Spleen (tissue), 11 donors: ENCODE data around the gene MYO16. TPM values are rescaled to one million over a fixed set of nuclear protein-coding genes. Genes with fewer than 3 reads are reported as not detected.

ENCODE experiments used
- DNase-seq: peaks from one replicate; pipeline ENCODE4 v3.0.0-alpha.2; 2020
- H3K27ac ChIP-seq, 8 donors: fragments of 200-600 bp; sonication (generic) in 7 of 8; 1 replicate in 4 of 8; 2 replicates in 4 of 8; pipeline versions ENCODE4 v1.5.0 to v1.8.0; 2016 to 2021; ENCODE audit warnings: inconsistent platforms in 4 of 8, mild to moderate bottlenecking in 4 of 8, moderate library complexity in 1 of 8
- H3K27me3 ChIP-seq, 7 donors: fragments of 200-600 bp; sonication (generic) in 6 of 7; replicated peaks in 1 of 7; 1 replicate in 4 of 7; 2 replicates in 3 of 7; pipeline versions ENCODE4 v1.5.0 to v1.8.0; 2016 to 2021; ENCODE audit warnings: inconsistent platforms in 3 of 7, mild to moderate bottlenecking in 1 of 7
- H3K36me3 ChIP-seq, 6 donors: fragments of 200-600 bp; sonication (generic) in 5 of 6; 1 replicate in 4 of 6; 2 replicates in 2 of 6; pipeline versions ENCODE4 v1.5.0 to v1.8.0; 2016 to 2021; ENCODE audit warnings: inconsistent platforms in 2 of 6
- H3K4me1 ChIP-seq, 6 donors: fragments of 200-600 bp; sonication (generic) in 5 of 6; 1 replicate in 3 of 6; 2 replicates in 3 of 6; pipeline versions ENCODE4 v1.5.0 to v1.8.0; 2016 to 2021; ENCODE audit warnings: inconsistent platforms in 3 of 6
- H3K4me3 ChIP-seq, 8 donors: fragments of 200-600 bp; sonication (generic) in 7 of 8; 1 replicate in 4 of 8; 2 replicates in 4 of 8; pipeline versions ENCODE4 v1.5.0 to v1.8.0; 2016 to 2021; ENCODE audit warnings: inconsistent platforms in 4 of 8, mild to moderate bottlenecking in 4 of 8, moderate library complexity in 2 of 8
- H3K9me3 ChIP-seq, 8 donors: fragments of 200-600 bp; sonication (generic) in 7 of 8; 1 replicate in 4 of 8; 2 replicates in 4 of 8; pipeline versions ENCODE4 v1.5.0 to v1.8.0; 2016 to 2021; ENCODE audit warnings: inconsistent platforms in 4 of 8
- POLR2A ChIP-seq, 3 donors: fragments of 450-650 bp; IDR thresholded peaks; one replicate each; pipeline ENCODE4 v1.5.1; 2017; ENCODE audit warnings: antibody characterized with exemption in 3 of 3, mild to moderate bottlenecking in 1 of 3
- POLR2AphosphoS5 ChIP-seq, 3 donors: sonication (generic); formaldehyde crosslinking; IDR thresholded peaks; one replicate each; pipeline ENCODE4 v1.5.1; 2017; ENCODE audit warnings: antibody characterized with exemption in 3 of 3
- WGBS, 5 donors: extraction: QIAGEN DNeasy Blood & Tissue Kit in 3 of 5; methylation state at CpG; one replicate each; pipeline versions ENCODE4 v1.1.5 to v1.1.7; 2013 to 2018; 5-methylcytosine and 5-hydroxymethylcytosine counted together
- intact Hi-C: fragments of 100-400 bp; cut with DNase I; formaldehyde crosslinking; loops from one replicate; pipeline ENCODE4 v1.15.0; 2023; ENCODE audit warnings: low total_unique reads
- polyA plus RNA-seq, 3 donors: library from polyadenylated mRNA; stranded (reverse); fragments of 200-250 nt; gene quantifications; one replicate each; pipeline ENCODE4 v1.2.1, GENCODE V29; 2013
- total RNA-seq, 7 donors: library from RNA; depleted of rRNA in 3 of 7; stranded (reverse); fragments of >200 nt in 3 of 7; fragmentation: NEBNext Ultra II Directional in 4 of 7; extraction: Animal tissue kit (Norgen Biotek cat#: 25700) in 4 of 7; gene quantifications; one replicate each; pipeline versions ENCODE4 v1.1.0 to v1.2.1, GENCODE V29; 2016 to 2021
- TF ChIP-seq, protein P1 (sequence below), 11 experiments: fragments of 200-600 bp in 7 of 11; fragments of 450-650 bp in 4 of 11; sonication (generic) in 4 of 11; IDR thresholded peaks in 8 of 11; conservative IDR thresholded peaks in 3 of 11; 1 replicate in 7 of 11; 2 replicates in 4 of 11; pipeline versions ENCODE4 v1.4.0 to v1.8.0; 2016 to 2021; ENCODE audit warnings: antibody characterized with exemption in 11 of 11, inconsistent platforms in 4 of 11, mild to moderate bottlenecking in 1 of 11
- donor health status: healthy with polysubstance abuse.
- donor health status: DM: no; HTN: no; CAD: no; lungs with moderate emphysema.
- donor health status: DM: no; HTN: no; CAD: no.
- donor health status: Bipolar disorder and iron deficiency.
- donor health status: healthy.
- donor health status: DM: no; HTN: no; CAD: no.
- donor health status: DM: yes; HTN: yes; CAD: no.

The MYO16 gene
- total and polyA plus RNA-seq, 10 donors: 0.03 to 0.51 (median 0.26) TPM; not detected in 1

DNA sequence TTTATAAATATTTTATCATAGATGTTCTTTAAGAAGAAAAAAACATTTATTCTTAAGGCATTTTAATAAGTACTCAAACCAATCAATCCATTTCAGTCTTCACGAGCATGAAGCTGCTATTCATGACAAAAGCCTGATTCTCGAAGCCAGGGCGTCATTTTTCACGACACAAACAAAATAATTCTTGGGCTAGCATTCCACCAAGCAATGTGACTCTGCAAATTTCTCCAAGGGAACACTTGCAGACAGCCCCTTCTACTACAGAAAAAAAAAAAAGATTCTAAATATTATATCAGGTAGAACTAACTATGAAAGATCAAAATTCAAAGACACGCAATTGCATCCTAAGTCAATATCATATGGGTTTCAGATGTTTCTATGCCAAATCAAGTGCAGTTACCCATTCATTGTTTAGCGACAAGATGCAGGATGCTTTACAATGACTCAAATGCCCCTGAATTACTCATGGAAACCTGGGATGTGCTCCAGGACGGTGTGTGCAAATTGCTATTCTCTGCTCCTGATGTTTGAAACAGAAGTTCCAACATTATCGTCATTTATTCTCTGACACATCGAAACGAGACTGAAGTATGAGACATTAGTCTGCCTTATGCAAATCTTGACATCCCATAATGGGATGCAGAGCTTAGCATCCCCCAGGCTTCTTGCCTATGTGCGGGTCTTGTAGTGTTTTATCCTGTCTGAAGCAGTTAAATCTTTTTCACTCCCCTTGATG lies 517.7 kb downstream of the MYO16 start:
- intact Hi-C loops: loop anchor here (10.0 kb wide), 1 partner anchor 638 kb away; the partner anchor contains the start of gene IRS2
- no peak overlapping the region for H3K27ac ChIP-seq
- WGBS, 5 donors: 65 to 87% (median 83%) methylated on average over 11 of the region's 11 CpGs
- H3K4me1 ChIP-seq: no peaks in the 10 kb centered on the region
- DNase-seq: no peak
- H3K9me3 ChIP-seq: no peaks in the 10 kb centered on the region
- H3K36me3 ChIP-seq: no peaks in the 10 kb centered on the region
- peaks cover 0 to 38% (median 3%) of the 10 kb centered on the region in 7 donors for H3K27me3 ChIP-seq
- TF ChIP-seq POLR2AphosphoS5 (IDR thresholded peaks at IDR 0.05) (no peak), POLR2A (IDR thresholded peaks at IDR 0.05) (no peak)
- TF ChIP-seq, protein P1, sequence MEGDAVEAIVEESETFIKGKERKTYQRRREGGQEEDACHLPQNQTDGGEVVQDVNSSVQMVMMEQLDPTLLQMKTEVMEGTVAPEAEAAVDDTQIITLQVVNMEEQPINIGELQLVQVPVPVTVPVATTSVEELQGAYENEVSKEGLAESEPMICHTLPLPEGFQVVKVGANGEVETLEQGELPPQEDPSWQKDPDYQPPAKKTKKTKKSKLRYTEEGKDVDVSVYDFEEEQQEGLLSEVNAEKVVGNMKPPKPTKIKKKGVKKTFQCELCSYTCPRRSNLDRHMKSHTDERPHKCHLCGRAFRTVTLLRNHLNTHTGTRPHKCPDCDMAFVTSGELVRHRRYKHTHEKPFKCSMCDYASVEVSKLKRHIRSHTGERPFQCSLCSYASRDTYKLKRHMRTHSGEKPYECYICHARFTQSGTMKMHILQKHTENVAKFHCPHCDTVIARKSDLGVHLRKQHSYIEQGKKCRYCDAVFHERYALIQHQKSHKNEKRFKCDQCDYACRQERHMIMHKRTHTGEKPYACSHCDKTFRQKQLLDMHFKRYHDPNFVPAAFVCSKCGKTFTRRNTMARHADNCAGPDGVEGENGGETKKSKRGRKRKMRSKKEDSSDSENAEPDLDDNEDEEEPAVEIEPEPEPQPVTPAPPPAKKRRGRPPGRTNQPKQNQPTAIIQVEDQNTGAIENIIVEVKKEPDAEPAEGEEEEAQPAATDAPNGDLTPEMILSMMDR (IDR thresholded peaks at IDR 0.05 in 8 of 11, conservative IDR thresholded peaks at IDR 0.05 in 3 of 11): no peak
- no peak overlapping the region for H3K4me3 ChIP-seq

DNA sequence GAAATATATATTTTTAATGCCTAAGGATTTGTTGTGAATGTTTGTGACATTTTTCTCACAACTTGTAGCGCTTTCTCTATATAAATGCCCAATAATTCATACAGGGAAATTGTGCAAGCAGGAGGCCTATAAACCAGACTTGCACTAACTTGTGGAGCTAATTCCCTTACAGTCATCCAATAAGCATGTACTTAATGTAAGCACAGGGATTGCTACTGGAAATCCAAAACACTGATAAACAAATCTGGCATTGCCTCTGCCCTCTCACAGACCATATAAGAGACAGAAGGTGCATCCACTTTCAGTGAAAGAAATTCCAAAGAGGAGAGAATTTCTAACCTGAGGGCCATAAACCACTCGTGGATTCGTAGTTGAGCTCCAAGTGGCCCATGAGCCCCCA lies 518.8 kb downstream of the MYO16 start:
- no peak overlapping the region for H3K4me3 ChIP-seq
- intact Hi-C loops: loop anchor here (10.0 kb wide), 1 partner anchor 637 kb away; the partner anchor contains the start of gene IRS2
- no peaks in the 10 kb centered on the region for H3K9me3 ChIP-seq
- no peak overlapping the region for H3K27ac ChIP-seq
- no peaks in the 10 kb centered on the region for H3K4me1 ChIP-seq
- no peaks in the 10 kb centered on the region for H3K36me3 ChIP-seq
- 85 to 92% (median 91%) methylated on average over 3 of the region's 3 CpGs for WGBS, 5 donors
- peaks cover 0 to 28% (median 0%) of the 10 kb centered on the region in 7 donors for H3K27me3 ChIP-seq
- DNase-seq: no peak
- TF ChIP-seq, protein P1 (IDR thresholded peaks at IDR 0.05 in 8 of 11, conservative IDR thresholded peaks at IDR 0.05 in 3 of 11): no peak
- TF ChIP-seq POLR2AphosphoS5 (IDR thresholded peaks at IDR 0.05) (no peak), POLR2A (IDR thresholded peaks at IDR 0.05) (no peak)

DNA sequence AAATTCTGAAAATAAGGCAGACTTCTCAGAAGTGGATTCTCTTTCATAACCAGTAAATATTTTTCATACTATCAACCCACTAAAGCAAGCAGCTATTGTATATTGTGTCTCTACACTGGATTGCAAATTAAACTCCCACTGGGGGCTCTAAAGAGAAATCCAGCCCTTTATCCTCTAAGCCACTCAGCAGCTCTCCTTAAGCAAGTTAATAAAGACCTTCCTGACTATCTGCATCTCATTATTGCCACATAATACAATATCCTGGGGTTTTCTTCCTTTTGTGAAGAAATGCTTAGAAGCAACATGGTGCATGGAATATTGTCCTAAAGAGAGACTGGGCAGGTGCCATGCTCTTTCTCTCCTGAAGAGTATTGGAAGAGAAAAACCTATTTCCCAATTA lies 521.3 kb downstream of the MYO16 start:
- TF ChIP-seq, protein P1 (IDR thresholded peaks at IDR 0.05 in 8 of 11, conservative IDR thresholded peaks at IDR 0.05 in 3 of 11): no peak
- no peak for TF ChIP-seq POLR2AphosphoS5 (IDR thresholded peaks at IDR 0.05)
- no peak for TF ChIP-seq POLR2A (IDR thresholded peaks at IDR 0.05)
- H3K27ac ChIP-seq: no peak overlapping the region
- intact Hi-C loops: no loop called here
- H3K36me3 ChIP-seq: no peaks in the 10 kb centered on the region
- no peaks in the 10 kb centered on the region for H3K9me3 ChIP-seq
- H3K4me3 ChIP-seq: no peak overlapping the region
- H3K4me1 ChIP-seq: no peaks in the 10 kb centered on the region
- no peak for DNase-seq
- peaks cover 0 to 25% (median 0%) of the 10 kb centered on the region in 7 donors for H3K27me3 ChIP-seq

DNA sequence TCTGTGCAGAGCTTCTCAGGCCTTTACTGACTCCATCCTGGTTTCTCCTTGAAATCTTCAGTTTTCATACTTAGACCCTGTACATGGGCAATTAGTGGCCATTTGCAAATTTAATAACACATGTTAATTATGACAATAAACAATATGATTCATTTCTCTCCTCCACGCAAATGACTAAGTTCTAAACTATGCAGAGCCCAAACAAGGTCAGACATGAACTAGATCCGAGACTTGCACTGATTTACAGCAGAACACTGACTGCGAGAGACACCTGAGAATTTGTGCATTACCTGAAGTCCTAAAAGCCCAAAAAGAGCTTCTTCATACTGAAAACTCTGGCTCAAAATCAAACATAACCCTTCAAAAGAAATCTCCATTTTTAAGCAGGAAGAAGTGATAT lies 521.8 kb downstream of the MYO16 start:
- intact Hi-C loops: no loop called here
- 76 to 93% (median 87%) methylated on average over 3 of the region's 3 CpGs for WGBS, 5 donors
- H3K4me1 ChIP-seq: no peaks in the 10 kb centered on the region
- H3K27ac ChIP-seq: no peak overlapping the region
- DNase-seq: no peak
- peaks cover 0 to 31% (median 0%) of the 10 kb centered on the region in 7 donors for H3K27me3 ChIP-seq
- H3K9me3 ChIP-seq: no peaks in the 10 kb centered on the region
- no peaks in the 10 kb centered on the region for H3K36me3 ChIP-seq
- TF ChIP-seq, protein P1 (IDR thresholded peaks at IDR 0.05 in 8 of 11, conservative IDR thresholded peaks at IDR 0.05 in 3 of 11): no peak
- TF ChIP-seq POLR2A (IDR thresholded peaks at IDR 0.05): no peak
- no peak for TF ChIP-seq POLR2AphosphoS5 (IDR thresholded peaks at IDR 0.05)
- H3K4me3 ChIP-seq: no peak overlapping the region
